Measurements from ENCODE around the gene NLRP9.

- TF ChIP-seq TBL1XR1 (IDR thresholded peaks at IDR 0.05; ENCODE audit: borderline replicate concordance, low read length, partially characterized antibody) (no peak), USF2 (IDR thresholded peaks at IDR 0.05; ENCODE audit: low read depth, low read length) (no peak), USF2 (CRISPR knock-in tag; IDR thresholded peaks at IDR 0.05; ENCODE audit: borderline replicate concordance) (no peak), YY1 (IDR thresholded peaks at IDR 0.05; ENCODE audit: insufficient read depth, insufficient replicate concordance, low read depth, low read length) (no peak), CBFB (CRISPR knock-in tag; IDR thresholded peaks at IDR 0.05) (no peak), POLR2AphosphoS5 (IDR thresholded peaks at IDR 0.05; ENCODE audit: low read depth, low read length) (no peak), ZNF282 (IDR thresholded peaks at IDR 0.05; ENCODE audit: partially characterized antibody) (no peak), KMT2B (CRISPR knock-in tag; IDR thresholded peaks at IDR 0.05) (no peak), RELA (CRISPR knock-in tag; IDR thresholded peaks at IDR 0.05) (no peak)
Measured at GRCh38 chr19:55687281-55688201, 50.7 kb downstream of the NLRP9 start.
